Skeletal muscle satellite cell (primary cell): Measurements from ENCODE around the gene NDUFAF2.

Source experiments
- H3K27me3 ChIP-seq: 2 replicates; pipeline ENCODE4 v1.7.0; 2013; ENCODE audit warnings: low read length; ENCODE audit not compliant: control insufficient read depth, insufficient read depth
- H3K36me3 ChIP-seq: 2 replicates; pipeline ENCODE4 v1.7.0; 2013; ENCODE audit warnings: mild to moderate bottlenecking, control low read depth, low read length; ENCODE audit not compliant: insufficient read depth
- H3K4me1 ChIP-seq: 2 replicates; pipeline ENCODE4 v1.7.0; 2013; ENCODE audit warnings: low read length; ENCODE audit not compliant: control insufficient read depth, insufficient read depth
- H3K4me2 ChIP-seq: 2 replicates; pipeline ENCODE4 v1.7.0; 2013; ENCODE audit warnings: mild to moderate bottlenecking, low read length
- H3K4me3 ChIP-seq: 2 replicates; pipeline ENCODE4 v1.7.0; 2013; ENCODE audit warnings: low read length
- H3K9ac ChIP-seq: 2 replicates; pipeline ENCODE4 v1.7.0; 2013; ENCODE audit warnings: mild to moderate bottlenecking, low read depth, low read length, moderate library complexity
- H3K9me3 ChIP-seq: replicated peaks from 2 replicates; pipeline ENCODE4 v1.7.0; 2013; ENCODE audit warnings: mild to moderate bottlenecking, control low read depth, low read length

NDUFAF2 gene

DNA sequence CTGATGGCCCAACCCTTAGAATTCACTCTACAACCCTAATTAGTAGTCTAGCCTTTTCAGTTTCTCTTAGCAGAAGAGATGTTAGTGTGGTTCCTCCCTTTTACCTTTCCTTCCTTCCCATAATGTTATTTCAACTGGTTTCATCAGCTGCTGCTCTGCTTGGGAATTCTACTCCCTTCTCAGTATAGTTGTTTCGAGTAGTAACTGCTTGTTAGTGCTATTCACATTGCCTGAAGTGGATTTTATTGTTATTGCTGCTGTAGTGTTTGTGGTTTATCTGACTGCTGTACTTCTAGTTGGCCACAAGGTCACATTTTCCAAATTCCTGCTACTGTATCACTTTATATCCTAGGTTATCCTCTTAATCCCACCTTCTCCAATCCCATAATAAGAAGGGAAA is 187.6 kb downstream of the NDUFAF2 start:
- Histone ChIP-seq H3K36me3 (no peaks in the 10 kb centered on the region), H3K4me3 (no peak overlapping the region), H3K9me3 (no peaks in the 10 kb centered on the region), H3K4me2 (no peak overlapping the region), H3K27me3 (no peaks in the 10 kb centered on the region), H3K4me1 (peaks cover 4% of the 10 kb centered on the region), H3K9ac (no peak overlapping the region)

DNA sequence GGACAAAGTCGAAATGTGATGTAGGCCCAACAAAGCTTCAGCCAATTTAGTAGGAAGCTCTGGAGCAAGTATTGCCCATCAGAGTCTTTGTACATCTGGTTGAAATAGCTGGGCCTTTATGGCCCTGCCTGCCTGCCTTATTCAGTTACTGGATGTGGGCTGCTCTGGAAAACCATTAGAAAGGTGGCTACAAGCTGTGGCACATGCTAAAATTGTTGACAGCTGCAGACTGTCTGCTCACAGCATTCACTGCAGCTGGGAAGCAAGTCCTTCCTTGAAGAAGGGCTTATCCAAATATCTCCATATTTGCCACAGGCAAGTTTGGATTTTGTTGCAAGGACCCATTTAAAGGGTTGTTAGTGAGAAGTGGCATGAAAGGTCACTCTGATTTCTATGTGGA is 192.8 kb downstream of the NDUFAF2 start:
- Histone ChIP-seq H3K4me3 (no peak overlapping the region), H3K4me2 (no peak overlapping the region), H3K36me3 (no peaks in the 10 kb centered on the region)

DNA sequence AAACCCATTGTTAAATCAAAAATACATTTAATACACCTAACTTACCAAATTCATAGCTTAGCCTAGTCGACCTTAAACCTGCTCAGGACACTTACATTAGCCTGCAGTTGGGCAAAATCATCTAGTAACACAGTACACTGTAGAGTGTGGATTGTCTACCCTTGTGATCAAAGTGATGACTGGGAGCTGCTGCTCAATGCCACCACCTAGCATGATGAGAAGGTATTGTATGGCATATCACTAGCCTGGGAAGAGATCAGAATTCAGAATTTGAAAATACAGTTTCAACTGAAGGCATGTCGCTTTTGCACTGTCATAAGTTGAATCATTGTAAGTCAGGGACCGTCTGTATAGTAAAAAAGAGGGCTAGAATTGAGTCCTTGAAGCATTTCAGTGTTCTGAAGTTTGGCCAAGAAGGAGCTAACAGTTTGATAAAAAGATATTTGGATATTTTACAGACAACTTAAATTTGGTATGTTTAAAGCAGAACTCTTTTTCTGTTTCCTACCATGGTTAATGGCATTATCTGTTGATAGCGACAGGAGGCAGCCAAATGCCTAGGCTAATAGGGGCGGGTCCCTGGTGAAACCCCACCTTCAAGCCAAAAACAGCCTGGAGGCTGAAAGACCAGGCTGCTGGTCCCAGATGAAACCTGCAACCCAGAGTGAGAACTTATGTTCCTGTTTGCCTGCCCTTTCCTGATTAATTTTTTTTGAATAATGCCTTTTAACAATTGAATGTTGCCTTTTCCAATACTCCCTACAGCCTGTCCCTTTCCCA is 194.3 kb downstream of the NDUFAF2 start:
- no peaks in the 10 kb centered on the region for H3K4me1 ChIP-seq
- no peaks in the 10 kb centered on the region for H3K27me3 ChIP-seq
- H3K36me3 ChIP-seq, result no peaks in the 10 kb centered on the region
- no peak overlapping the region for H3K4me2 ChIP-seq
- H3K9ac ChIP-seq, result no peak overlapping the region
- no peak overlapping the region for H3K4me3 ChIP-seq
- no peaks in the 10 kb centered on the region for H3K9me3 ChIP-seq

More for the DNA sequence above, 192.8 kb downstream of the NDUFAF2 start:
- H3K9ac ChIP-seq, result no peak overlapping the region
- no peaks in the 10 kb centered on the region for H3K4me1 ChIP-seq
- no peaks in the 10 kb centered on the region for H3K9me3 ChIP-seq
- no peaks in the 10 kb centered on the region for H3K27me3 ChIP-seq

DNA sequence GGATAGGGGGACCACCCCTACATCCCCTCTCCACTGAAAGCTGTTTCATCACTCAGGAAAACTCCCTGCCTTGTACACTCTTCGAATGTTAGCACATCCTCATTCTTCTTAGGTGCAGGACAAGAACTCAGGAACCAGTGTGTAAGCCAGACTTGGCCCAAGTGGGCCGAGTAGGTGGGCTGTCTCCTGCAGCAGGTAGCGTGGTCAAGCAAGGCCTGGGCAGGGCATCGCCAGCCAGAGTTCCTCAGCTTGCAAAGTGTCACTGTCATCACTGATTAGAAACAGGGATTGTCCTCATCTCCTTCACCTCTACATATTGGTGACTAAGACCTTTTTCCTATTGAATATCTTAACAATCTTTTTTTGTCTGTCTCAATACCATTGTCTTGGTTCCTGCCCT is 194.9 kb downstream of the NDUFAF2 start:
- Histone ChIP-seq H3K27me3 (no peaks in the 10 kb centered on the region), H3K36me3 (no peaks in the 10 kb centered on the region), H3K4me3 (no peak overlapping the region), H3K9me3 (no peaks in the 10 kb centered on the region), H3K4me1 (no peaks in the 10 kb centered on the region), H3K4me2 (no peak overlapping the region), H3K9ac (no peak overlapping the region)

DNA sequence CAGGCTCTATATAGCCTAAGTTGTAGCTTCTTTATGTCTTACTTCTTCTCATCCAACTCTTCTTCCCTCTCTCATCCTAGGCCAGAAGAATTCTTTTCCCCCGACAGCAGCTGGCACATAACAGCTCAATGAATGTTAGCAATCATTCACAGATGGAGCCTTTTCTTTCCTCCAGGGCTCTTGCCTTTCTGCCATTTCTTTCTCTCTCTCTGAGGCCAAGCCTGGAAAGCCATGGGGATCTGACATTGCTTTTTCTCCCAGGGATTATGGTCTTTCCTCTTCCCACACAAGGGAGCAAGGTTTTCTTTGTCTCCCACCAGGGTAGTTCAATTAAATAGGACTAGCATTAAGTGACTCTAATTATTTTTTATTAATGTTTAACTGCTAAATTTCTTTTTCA is 196.8 kb downstream of the NDUFAF2 start:
- Histone ChIP-seq H3K9me3 (no peaks in the 10 kb centered on the region), H3K9ac (no peak overlapping the region), H3K4me2 (no peak overlapping the region), H3K27me3 (no peaks in the 10 kb centered on the region), H3K4me1 (no peaks in the 10 kb centered on the region), H3K36me3 (no peaks in the 10 kb centered on the region), H3K4me3 (no peak overlapping the region)

DNA sequence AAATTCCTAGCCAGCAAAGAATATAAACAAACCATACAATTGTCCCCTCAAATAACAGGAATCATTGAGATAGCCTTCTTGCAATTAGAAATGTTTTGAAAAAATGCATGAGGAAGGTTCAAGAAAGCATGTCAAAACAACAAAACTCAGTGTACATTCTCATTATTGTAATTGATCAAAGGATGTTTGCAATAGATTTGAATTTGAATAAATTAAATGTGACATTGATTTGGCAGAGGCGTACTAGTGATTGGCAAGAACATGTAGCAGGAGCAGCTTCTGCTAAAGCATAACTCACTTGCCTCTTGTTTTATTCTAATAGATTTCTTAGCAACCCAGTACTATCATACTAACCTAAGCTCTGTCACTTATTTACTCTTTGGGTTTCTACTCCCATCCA is 197.4 kb downstream of the NDUFAF2 start:
- Histone ChIP-seq H3K9me3 (no peaks in the 10 kb centered on the region), H3K4me1 (no peaks in the 10 kb centered on the region), H3K4me2 (no peak overlapping the region), H3K9ac (no peak overlapping the region), H3K36me3 (no peaks in the 10 kb centered on the region), H3K4me3 (no peak overlapping the region), H3K27me3 (no peaks in the 10 kb centered on the region)

DNA sequence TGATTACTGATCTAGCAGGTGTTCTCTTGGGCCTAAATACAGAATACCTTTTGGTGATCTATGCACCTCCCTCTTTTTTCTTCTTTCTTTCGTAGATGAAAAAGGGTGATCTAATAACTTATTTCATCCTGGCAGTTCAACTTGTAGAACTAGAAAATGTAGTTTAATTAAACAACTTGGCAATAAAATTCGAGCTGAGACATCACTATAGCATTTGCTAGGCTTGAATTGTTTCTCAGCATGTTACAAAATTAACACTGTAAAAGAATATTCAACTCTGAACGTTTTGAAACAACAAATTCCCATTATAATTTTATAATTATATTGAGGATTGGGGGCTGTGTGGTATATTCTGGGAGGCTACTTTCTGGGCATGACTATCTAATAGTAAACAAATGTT is 197.8 kb downstream of the NDUFAF2 start:
- Histone ChIP-seq H3K36me3 (no peaks in the 10 kb centered on the region), H3K4me1 (no peaks in the 10 kb centered on the region), H3K4me2 (no peak overlapping the region), H3K9me3 (no peaks in the 10 kb centered on the region), H3K27me3 (no peaks in the 10 kb centered on the region), H3K4me3 (no peak overlapping the region), H3K9ac (no peak overlapping the region)

DNA sequence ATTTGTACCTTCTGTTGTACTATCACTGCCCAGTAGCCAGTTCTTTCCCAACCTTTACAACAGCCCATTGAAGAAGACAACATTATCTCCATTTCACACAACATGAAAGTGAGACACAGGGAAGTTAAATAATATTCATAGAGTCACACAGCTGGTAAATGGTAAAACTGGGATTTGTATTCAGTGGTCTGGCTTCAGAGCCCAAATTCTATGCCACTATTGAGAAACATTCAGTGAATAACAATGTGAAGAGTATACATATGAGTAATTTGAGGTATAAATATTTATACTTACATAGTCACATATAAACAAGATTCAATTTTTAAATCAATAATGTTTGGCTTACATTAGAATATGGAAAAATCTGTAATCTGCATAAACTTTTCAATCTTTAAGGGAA is 203.5 kb downstream of the NDUFAF2 start:
- no peaks in the 10 kb centered on the region for H3K9me3 ChIP-seq
- H3K4me2 ChIP-seq, result no peak overlapping the region
- H3K4me1 ChIP-seq, result no peaks in the 10 kb centered on the region
- no peak overlapping the region for H3K4me3 ChIP-seq
- H3K9ac ChIP-seq, result no peak overlapping the region
- no peaks in the 10 kb centered on the region for H3K27me3 ChIP-seq
- no peaks in the 10 kb centered on the region for H3K36me3 ChIP-seq

DNA sequence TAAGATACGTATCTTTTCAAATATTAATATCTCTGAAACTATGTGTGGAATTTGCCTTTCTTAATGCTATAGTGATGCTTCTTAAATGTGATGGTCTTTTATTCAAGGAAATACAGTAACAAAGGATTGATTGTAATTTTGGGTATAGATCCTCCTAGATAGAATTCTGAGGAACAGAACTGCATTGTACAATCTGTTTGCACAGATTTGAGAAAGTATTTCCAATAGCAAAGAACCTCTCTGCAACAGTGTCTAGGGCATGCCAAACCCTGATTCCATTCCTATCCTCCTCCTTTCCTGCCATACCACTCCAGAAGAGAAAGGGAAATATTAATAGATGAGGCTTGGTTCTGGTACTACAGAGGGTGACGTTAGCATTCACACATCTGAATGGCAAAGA is 206.9 kb downstream of the NDUFAF2 start:
- Histone ChIP-seq H3K36me3 (peaks cover 3% of the 10 kb centered on the region), H3K4me1 (no peaks in the 10 kb centered on the region), H3K4me2 (no peak overlapping the region), H3K9me3 (no peaks in the 10 kb centered on the region), H3K27me3 (no peaks in the 10 kb centered on the region), H3K9ac (no peak overlapping the region), H3K4me3 (no peak overlapping the region)

DNA sequence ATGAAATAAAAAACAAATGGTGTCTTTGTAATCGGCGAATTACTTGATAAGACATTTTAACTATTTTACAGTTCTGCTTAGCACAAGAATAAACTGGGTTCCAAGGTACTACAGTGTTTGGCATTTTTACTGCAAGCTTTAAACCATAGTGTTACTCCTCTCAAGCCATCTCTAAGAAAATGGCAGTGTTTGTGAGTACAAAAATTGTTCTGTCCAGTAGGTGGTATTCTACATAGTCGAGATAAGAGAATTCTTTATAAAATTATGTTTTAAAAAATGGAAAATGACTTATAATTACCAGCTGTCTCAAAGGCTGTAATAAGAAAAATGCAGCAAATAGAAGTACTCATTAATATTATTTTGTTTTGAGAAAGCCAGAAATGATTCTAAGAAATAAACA is 214.1 kb downstream of the NDUFAF2 start:
- no peaks in the 10 kb centered on the region for H3K27me3 ChIP-seq
- peaks cover 23% of the 10 kb centered on the region for H3K4me1 ChIP-seq
- H3K4me2 ChIP-seq, result no peak overlapping the region
- no peak overlapping the region for H3K4me3 ChIP-seq
- peaks cover 36% of the 10 kb centered on the region for H3K36me3 ChIP-seq
- no peak overlapping the region for H3K9ac ChIP-seq
- H3K9me3 ChIP-seq, result no peaks in the 10 kb centered on the region

DNA sequence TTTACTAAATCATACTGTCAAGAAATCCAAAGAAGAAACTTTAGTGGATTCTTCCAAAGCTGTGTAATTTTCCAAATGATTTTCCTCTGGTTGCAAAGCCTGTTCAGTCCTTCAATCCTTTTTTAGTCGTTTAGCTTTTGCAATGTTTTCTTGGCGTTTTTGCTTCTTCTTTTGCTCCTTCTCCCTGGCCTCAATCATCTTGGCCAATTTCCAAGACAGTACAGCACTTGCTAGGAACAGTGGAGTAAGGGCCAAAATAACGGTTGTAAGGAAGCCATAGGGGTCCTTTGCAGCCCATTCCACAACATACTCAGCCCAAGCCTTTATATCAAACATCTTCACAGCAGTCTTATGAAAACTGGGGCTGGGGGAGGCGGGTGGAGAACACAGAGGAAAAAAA is 214.8 kb downstream of the NDUFAF2 start:
- no peaks in the 10 kb centered on the region for H3K27me3 ChIP-seq
- no peak overlapping the region for H3K9ac ChIP-seq
- peaks cover 23% of the 10 kb centered on the region for H3K4me1 ChIP-seq
- peak overlapping the region; percentile 95 for H3K4me2 ChIP-seq
- H3K4me3 ChIP-seq, result no peak overlapping the region
- H3K36me3 ChIP-seq, result peaks cover 36% of the 10 kb centered on the region
- H3K9me3 ChIP-seq, result no peaks in the 10 kb centered on the region

DNA sequence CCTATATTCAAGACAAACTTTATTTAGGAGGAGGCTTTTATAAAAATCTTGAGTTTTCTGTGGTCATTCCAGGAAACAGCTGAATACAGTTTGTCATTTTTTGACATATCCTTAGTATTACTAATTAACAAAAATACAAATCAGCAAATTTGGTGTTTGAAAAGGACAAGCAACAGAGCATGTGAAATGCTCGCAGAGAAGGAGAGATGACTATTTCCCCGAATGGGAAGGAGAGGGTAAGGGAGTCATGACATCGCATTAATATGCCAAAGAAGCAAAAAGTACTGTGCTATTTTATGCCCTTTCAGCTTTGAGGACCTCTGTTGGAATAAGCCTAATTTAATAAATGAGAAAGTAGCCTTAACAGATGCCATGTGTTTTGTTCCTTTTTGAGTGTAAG is 215.5 kb downstream of the NDUFAF2 start:
- H3K4me1 ChIP-seq, result peaks cover 23% of the 10 kb centered on the region
- no peaks in the 10 kb centered on the region for H3K9me3 ChIP-seq
- peak overlapping the region; percentile 95 for H3K4me2 ChIP-seq
- peak overlapping the region; percentile 98 for H3K4me3 ChIP-seq
- H3K36me3 ChIP-seq, result peaks cover 36% of the 10 kb centered on the region
- peak overlapping the region; percentile 97 for H3K9ac ChIP-seq
- no peaks in the 10 kb centered on the region for H3K27me3 ChIP-seq
